WTC11 (cell line): Measurements from ENCODE around the gene TEAD1. TPM values are rescaled to one million over a fixed set of nuclear protein-coding genes. Genes with fewer than 3 reads are reported as not detected.

Experiments
- ATAC-seq: fragments of 200-7000 bp; cut with Tn5 transposase; 2 replicates; pipeline ENCODE4 v1.10.0; 2021; ENCODE audit warnings: mild to moderate bottlenecking, moderate library complexity
- CTCF ChIA-PET: fragments of 300-600 bp; sonication (Branson Sonifier 250); formaldehyde crosslinking; loops from one replicate; lab custom pipeline; 2021; ENCODE audit warnings: antibody characterized with exemption; lab: Charles Lee
- POLR2A ChIA-PET: fragments of 350-600 bp; sonication (Branson Sonifier 250); formaldehyde crosslinking; loops from one replicate; lab custom pipeline; 2021; ENCODE audit warnings: antibody characterized with exemption; lab: Charles Lee
- DNase-seq: peaks from one replicate; pipeline ENCODE4 v3.0.0; 2021; ENCODE audit warnings: low spot score
- H3K27ac Mint-ChIP-seq: 2 replicates; pipeline ENCODE4 v1.8.0; 2021; ENCODE audit warnings: mixed read lengths
- H3K27me3 Mint-ChIP-seq: 2 replicates; pipeline ENCODE4 v1.8.0; 2021; ENCODE audit warnings: low read depth, mild to moderate bottlenecking, moderate library complexity, mixed read lengths
- H3K36me3 Mint-ChIP-seq: 2 replicates; pipeline ENCODE4 v1.8.0; 2021; ENCODE audit warnings: mixed read lengths
- H3K4me1 Mint-ChIP-seq: 2 replicates; pipeline ENCODE4 v1.8.0; 2022; ENCODE audit warnings: mixed read lengths
- H3K4me3 Mint-ChIP-seq: 2 replicates; pipeline ENCODE4 v1.8.0; 2021; ENCODE audit warnings: mild to moderate bottlenecking, moderate library complexity, mixed read lengths
- H3K9me3 Mint-ChIP-seq: 2 replicates; pipeline ENCODE4 v1.8.0; 2021; ENCODE audit warnings: mixed read lengths
- AR ChIP-seq: fragments of 250-450 bp; sonication (Bioruptor Pico); IDR thresholded peaks from 2 replicates; pipeline ENCODE4 v1.9.0; 2021; ENCODE audit warnings: mild to moderate bottlenecking
- ATF6 ChIP-seq: sonication (generic); formaldehyde crosslinking; IDR thresholded peaks from 2 replicates; pipeline ENCODE4 v1.8.1; 2023; ENCODE audit warnings: mild to moderate bottlenecking, missing genetic modification reagents
- CBFB ChIP-seq: sonication (generic); formaldehyde crosslinking; IDR thresholded peaks from 2 replicates; pipeline ENCODE4 v1.8.1; 2022; ENCODE audit warnings: mild to moderate bottlenecking, low read depth, missing genetic modification reagents
- CDX4 ChIP-seq: fragments of 250-450 bp; sonication (Bioruptor Pico); IDR thresholded peaks from 2 replicates; pipeline ENCODE4 v1.9.0; 2021; ENCODE audit warnings: moderate library complexity, mild to moderate bottlenecking, inconsistent platforms, borderline replicate concordance
- CREM ChIP-seq: sonication (generic); formaldehyde crosslinking; IDR thresholded peaks from 2 replicates; pipeline ENCODE4 v1.8.1; 2022; ENCODE audit warnings: mild to moderate bottlenecking, missing genetic modification reagents, moderate library complexity
- ETV6 ChIP-seq: sonication (generic); formaldehyde crosslinking; IDR thresholded peaks from 2 replicates; pipeline ENCODE4 v1.8.1; 2022; ENCODE audit warnings: mild to moderate bottlenecking, missing genetic modification reagents
- GABPB1 ChIP-seq: sonication (generic); formaldehyde crosslinking; IDR thresholded peaks from 2 replicates; pipeline ENCODE4 v1.8.1; 2023; ENCODE audit warnings: mild to moderate bottlenecking, missing genetic modification reagents
- JAZF1 ChIP-seq: fragments of 250-450 bp; sonication (Bioruptor Pico); IDR thresholded peaks from 2 replicates; pipeline ENCODE4 v1.9.0; 2021; ENCODE audit warnings: moderate library complexity, mild to moderate bottlenecking, inconsistent platforms
- JUN ChIP-seq: sonication (generic); formaldehyde crosslinking; IDR thresholded peaks from 2 replicates; pipeline ENCODE4 v1.8.0; 2023; ENCODE audit warnings: mild to moderate bottlenecking, missing genetic modification reagents
- NR1H2 ChIP-seq: sonication (generic); formaldehyde crosslinking; IDR thresholded peaks from 2 replicates; pipeline ENCODE4 v1.9.0; 2021; ENCODE audit warnings: mild to moderate bottlenecking, moderate library complexity, missing genetic modification reagents
- PREB ChIP-seq: sonication (generic); formaldehyde crosslinking; IDR thresholded peaks from 2 replicates; pipeline ENCODE4 v1.8.1; 2022; ENCODE audit warnings: mild to moderate bottlenecking, missing genetic modification reagents, moderate library complexity, borderline replicate concordance
- TP53 ChIP-seq: sonication (generic); formaldehyde crosslinking; IDR thresholded peaks from 2 replicates; pipeline ENCODE4 v1.8.1; 2023; ENCODE audit warnings: mild to moderate bottlenecking, missing genetic modification reagents
- ZNF219 ChIP-seq: sonication (generic); formaldehyde crosslinking; IDR thresholded peaks from 2 replicates; pipeline ENCODE4 v1.8.0; 2023; ENCODE audit warnings: missing genetic modification reagents, mild to moderate bottlenecking, borderline replicate concordance
- ZNF263 ChIP-seq: sonication (generic); formaldehyde crosslinking; IDR thresholded peaks from 2 replicates; pipeline ENCODE4 v1.8.1; 2022; ENCODE audit warnings: low read depth, mild to moderate bottlenecking, moderate library complexity, missing genetic modification reagents
- ZNF317 ChIP-seq: sonication (generic); formaldehyde crosslinking; IDR thresholded peaks from 2 replicates; pipeline ENCODE4 v1.8.1; 2023; ENCODE audit warnings: low read depth, mild to moderate bottlenecking, moderate library complexity, missing genetic modification reagents, borderline replicate concordance
- total RNA-seq: library from RNA; stranded (reverse); gene quantifications from 3 replicates; pipeline ENCODE4 v1.2.3, GENCODE V29; 2021
- TF ChIP-seq, protein P1 (sequence below): sonication (generic); formaldehyde crosslinking; IDR thresholded peaks from 2 replicates; pipeline ENCODE4 v1.8.1; 2022; ENCODE audit warnings: low read depth, mild to moderate bottlenecking, moderate library complexity, missing genetic modification reagents, borderline replicate concordance
- TF ChIP-seq, protein P2 (sequence below): fragments of 200-600 bp; IDR thresholded peaks from 2 replicates; pipeline ENCODE4 v1.8.0; 2022; ENCODE audit warnings: antibody characterized with exemption

TEAD1 gene
- total RNA-seq, 1 experiment from 2014 or later = 79.9 TPM

DNA sequence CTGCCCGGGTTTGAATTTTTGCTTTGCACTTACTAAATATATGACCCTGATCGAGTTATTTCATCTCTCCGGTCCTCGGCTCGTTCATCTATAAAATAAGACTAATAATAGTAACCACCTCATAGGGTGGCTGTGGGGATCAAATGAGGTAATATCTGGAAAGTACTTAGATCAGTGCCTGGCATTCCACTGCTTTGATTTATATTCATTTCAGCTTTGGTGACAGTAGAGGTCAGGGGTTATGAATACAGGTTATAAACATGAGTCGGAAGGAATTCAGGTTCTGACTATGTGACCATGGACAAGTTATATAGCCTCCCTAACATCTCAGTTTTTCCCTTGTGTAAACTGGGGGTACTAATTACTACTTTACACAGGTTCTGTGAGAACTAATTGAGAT, 2.9 kb upstream of the TEAD1 start (continued):
- TF ChIP-seq AR (CRISPR knock-in tag) = no peak
- TF ChIP-seq, all 79 proteins: peak for 0

GRCh38 chr11:12673601-12673923, 659 bp upstream of the TEAD1 start:
- Mint-ChIP-seq H3K27ac (peak overlapping the region; percentile 96), H3K9me3 (no peaks in the 10 kb centered on the region), H3K36me3 (no peaks in the 10 kb centered on the region), H3K4me3 (peak overlapping the region; percentile 78), H3K4me1 (peaks cover 33% of the 10 kb centered on the region), H3K27me3 (peaks cover 13% of the 10 kb centered on the region)
- no peak for DNase-seq
- no peak for TF ChIP-seq ZNF317
- TF ChIP-seq JAZF1 (CRISPR knock-in tag) = no peak
- TF ChIP-seq CDX4 (CRISPR knock-in tag) = no peak
- TF ChIP-seq TP53 (CRISPR knock-in tag) = no peak
- TF ChIP-seq ETV6 (CRISPR knock-in tag) = no peak
- TF ChIP-seq GABPB1 (CRISPR knock-in tag) = no peak
- TF ChIP-seq, protein P1, sequence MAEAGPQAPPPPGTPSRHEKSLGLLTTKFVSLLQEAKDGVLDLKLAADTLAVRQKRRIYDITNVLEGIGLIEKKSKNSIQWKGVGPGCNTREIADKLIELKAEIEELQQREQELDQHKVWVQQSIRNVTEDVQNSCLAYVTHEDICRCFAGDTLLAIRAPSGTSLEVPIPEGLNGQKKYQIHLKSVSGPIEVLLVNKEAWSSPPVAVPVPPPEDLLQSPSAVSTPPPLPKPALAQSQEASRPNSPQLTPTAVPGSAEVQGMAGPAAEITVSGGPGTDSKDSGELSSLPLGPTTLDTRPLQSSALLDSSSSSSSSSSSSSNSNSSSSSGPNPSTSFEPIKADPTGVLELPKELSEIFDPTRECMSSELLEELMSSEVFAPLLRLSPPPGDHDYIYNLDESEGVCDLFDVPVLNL (CRISPR knock-in tag) = no peak
- TF ChIP-seq CBFB (CRISPR knock-in tag) = no peak
- TF ChIP-seq CREM (CRISPR knock-in tag) = no peak
- TF ChIP-seq PREB (CRISPR knock-in tag) = no peak
- TF ChIP-seq ATF6 (CRISPR knock-in tag) = no peak
- no peak for TF ChIP-seq ZNF219
- no peak for TF ChIP-seq ZNF263 (CRISPR knock-in tag)
- ChIA-PET POLR2A (interaction anchor here (0.5 to 1.1 kb wide), 4 partner anchors 11 to 190 kb away, joined by 3 to 4 read pairs (median 3); no protein-coding TSS in a partner anchor), CTCF (interaction anchor here (1.3 to 1.8 kb wide), 2 partner anchors 74 to 343 kb away, joined by 3 to 6 read pairs; no protein-coding TSS in a partner anchor)
- peak; percentile 2; the same call in 1 of the 2 replicates for ATAC-seq

GRCh38 chr11:12674571-12674935, 332 bp downstream of the TEAD1 start:
- Mint-ChIP-seq H3K4me3 (no peak overlapping the region), H3K27ac (no peak overlapping the region), H3K27me3 (peaks cover 13% of the 10 kb centered on the region), H3K4me1 (peaks cover 43% of the 10 kb centered on the region), H3K9me3 (no peaks in the 10 kb centered on the region), H3K36me3 (no peaks in the 10 kb centered on the region)
- CTCF ChIA-PET = interaction anchor here (1.3 kb wide), 1 partner anchor 344 kb away, joined by 3 read pairs; no protein-coding TSS in a partner anchor
- ATAC-seq (peak; percentile 38), DNase-seq (no peak)
- TF ChIP-seq, protein P1 (CRISPR knock-in tag) = 0 out of 2 replicates have a peak, but pooled peaks have one; percentile 34
- no peak for TF ChIP-seq NR1H2
- TF ChIP-seq, protein P2, sequence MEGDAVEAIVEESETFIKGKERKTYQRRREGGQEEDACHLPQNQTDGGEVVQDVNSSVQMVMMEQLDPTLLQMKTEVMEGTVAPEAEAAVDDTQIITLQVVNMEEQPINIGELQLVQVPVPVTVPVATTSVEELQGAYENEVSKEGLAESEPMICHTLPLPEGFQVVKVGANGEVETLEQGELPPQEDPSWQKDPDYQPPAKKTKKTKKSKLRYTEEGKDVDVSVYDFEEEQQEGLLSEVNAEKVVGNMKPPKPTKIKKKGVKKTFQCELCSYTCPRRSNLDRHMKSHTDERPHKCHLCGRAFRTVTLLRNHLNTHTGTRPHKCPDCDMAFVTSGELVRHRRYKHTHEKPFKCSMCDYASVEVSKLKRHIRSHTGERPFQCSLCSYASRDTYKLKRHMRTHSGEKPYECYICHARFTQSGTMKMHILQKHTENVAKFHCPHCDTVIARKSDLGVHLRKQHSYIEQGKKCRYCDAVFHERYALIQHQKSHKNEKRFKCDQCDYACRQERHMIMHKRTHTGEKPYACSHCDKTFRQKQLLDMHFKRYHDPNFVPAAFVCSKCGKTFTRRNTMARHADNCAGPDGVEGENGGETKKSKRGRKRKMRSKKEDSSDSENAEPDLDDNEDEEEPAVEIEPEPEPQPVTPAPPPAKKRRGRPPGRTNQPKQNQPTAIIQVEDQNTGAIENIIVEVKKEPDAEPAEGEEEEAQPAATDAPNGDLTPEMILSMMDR = no peak
- TF ChIP-seq CDX4 (CRISPR knock-in tag) = no peak
- TF ChIP-seq JUN = no peak
- POLR2A ChIA-PET = interaction anchor here (1.1 kb wide), 1 partner anchor 10 kb away, joined by 4 read pairs; no protein-coding TSS in a partner anchor
